Ectodermal cell (in vitro differentiated cells): Measurements from ENCODE around the gene RAB10.

ENCODE experiments used
- H3K27ac ChIP-seq: 2 replicates; pipeline ENCODE4 v1.7.0; 2013; ENCODE audit warnings: mild to moderate bottlenecking, low read depth, low read length; ENCODE audit not compliant: insufficient read depth, poor library complexity, severe bottlenecking
- H3K27me3 ChIP-seq: 2 replicates; pipeline ENCODE4 v1.7.0; 2013; ENCODE audit warnings: mild to moderate bottlenecking, low read length; ENCODE audit not compliant: insufficient read depth, control insufficient read depth, poor library complexity, severe bottlenecking
- H3K36me3 ChIP-seq: one replicate; pipeline ENCODE4 v1.7.0; 2013; ENCODE audit warnings: low read length; ENCODE audit not compliant: control insufficient read depth, insufficient read depth
- H3K4me1 ChIP-seq: one replicate; pipeline ENCODE4 v1.7.0; 2013; ENCODE audit warnings: low read length; ENCODE audit not compliant: control insufficient read depth, insufficient read depth
- H3K4me3 ChIP-seq: 2 replicates; pipeline ENCODE4 v1.7.0; 2013; ENCODE audit warnings: low read depth, low read length, control low read depth; ENCODE audit not compliant: insufficient read depth
- H3K9me3 ChIP-seq: 2 replicates; pipeline ENCODE4 v1.7.0; 2013; ENCODE audit warnings: mild to moderate bottlenecking, low read length, moderate library complexity; ENCODE audit not compliant: control insufficient read depth
- WGBS, 2 experiments: methylation state at CpG; one replicate each; pipeline ENCODE4 v1.1.7; 2013; ENCODE audit warnings: missing lambda C conversion rate in 2 of 2; 5-methylcytosine and 5-hydroxymethylcytosine counted together

RAB10 gene

GRCh38 chr2:26114151-26114550, 80.3 kb downstream of the RAB10 start:
- H3K36me3 ChIP-seq, result peaks cover 9% of the 10 kb centered on the region
- WGBS, 2 experiments, result 86 to 100% methylated on average over 1 to 2 of the region's 2 CpGs
- H3K4me1 ChIP-seq, result no peaks in the 10 kb centered on the region
- no peak overlapping the region for H3K27ac ChIP-seq
- no peaks in the 10 kb centered on the region for H3K27me3 ChIP-seq
- no peak overlapping the region for H3K4me3 ChIP-seq
- H3K9me3 ChIP-seq, result no peaks in the 10 kb centered on the region

- Histone ChIP-seq H3K27me3 (no peaks in the 10 kb centered on the region), H3K4me1 (no peaks in the 10 kb centered on the region), H3K36me3 (peaks cover 4% of the 10 kb centered on the region), H3K9me3 (no peaks in the 10 kb centered on the region), H3K4me3 (no peak overlapping the region), H3K27ac (no peak overlapping the region)
- 95 to 97% methylated on average over 4 of the region's 4 CpGs for WGBS, 2 experiments
Observed at GRCh38 chr2:26118682-26119081, 84.8 kb downstream of the RAB10 start.

- Histone ChIP-seq H3K4me3 (no peak overlapping the region), H3K27me3 (no peaks in the 10 kb centered on the region), H3K9me3 (no peaks in the 10 kb centered on the region), H3K36me3 (peaks cover 4% of the 10 kb centered on the region), H3K27ac (no peak overlapping the region), H3K4me1 (no peaks in the 10 kb centered on the region)
- 79 to 100% methylated on average over 1 of the region's 1 CpG for WGBS, 2 experiments
Observed at GRCh38 chr2:26119521-26119920, 85.6 kb downstream of the RAB10 start.

- H3K27ac ChIP-seq, result no peak overlapping the region
- peaks cover 4% of the 10 kb centered on the region for H3K36me3 ChIP-seq
- no peak overlapping the region for H3K4me3 ChIP-seq
- H3K4me1 ChIP-seq, result no peaks in the 10 kb centered on the region
- H3K27me3 ChIP-seq, result no peaks in the 10 kb centered on the region
- 92 to 93% methylated on average over 3 of the region's 3 CpGs for WGBS, 2 experiments
- H3K9me3 ChIP-seq, result no peaks in the 10 kb centered on the region
Observed at GRCh38 chr2:26122630-26123029, 88.7 kb downstream of the RAB10 start.

- Histone ChIP-seq H3K36me3 (peaks cover 4% of the 10 kb centered on the region), H3K4me3 (no peak overlapping the region), H3K4me1 (no peaks in the 10 kb centered on the region), H3K9me3 (no peaks in the 10 kb centered on the region), H3K27ac (no peak overlapping the region), H3K27me3 (no peaks in the 10 kb centered on the region)
- WGBS, 2 experiments, result 96% methylated on average over 5 of the region's 5 CpGs
Observed at GRCh38 chr2:26123426-26123825, 89.5 kb downstream of the RAB10 start.

GRCh38 chr2:26126074-26126473, 92.2 kb downstream of the RAB10 start:
- peaks cover 4% of the 10 kb centered on the region for H3K36me3 ChIP-seq
- no peak overlapping the region for H3K4me3 ChIP-seq
- H3K9me3 ChIP-seq, result no peaks in the 10 kb centered on the region
- no peaks in the 10 kb centered on the region for H3K27me3 ChIP-seq
- H3K27ac ChIP-seq, result no peak overlapping the region
- no peaks in the 10 kb centered on the region for H3K4me1 ChIP-seq
- 92% methylated on average over 4 of the region's 4 CpGs for WGBS, 2 experiments

GRCh38 chr2:26128176-26128575, 94.3 kb downstream of the RAB10 start:
- H3K27ac ChIP-seq, result no peak overlapping the region
- no peaks in the 10 kb centered on the region for H3K27me3 ChIP-seq
- H3K36me3 ChIP-seq, result peaks cover 4% of the 10 kb centered on the region
- no peaks in the 10 kb centered on the region for H3K4me1 ChIP-seq
- no peak overlapping the region for H3K4me3 ChIP-seq
- no peaks in the 10 kb centered on the region for H3K9me3 ChIP-seq
- 86% methylated on average over 7 to 8 of the region's 8 CpGs for WGBS, 2 experiments

- H3K36me3 ChIP-seq, result peaks cover 12% of the 10 kb centered on the region
- H3K27me3 ChIP-seq, result no peaks in the 10 kb centered on the region
- no peak overlapping the region for H3K4me3 ChIP-seq
- H3K9me3 ChIP-seq, result no peaks in the 10 kb centered on the region
- H3K27ac ChIP-seq, result no peak overlapping the region
- no peaks in the 10 kb centered on the region for H3K4me1 ChIP-seq
- WGBS, 2 experiments, result 95 to 97% methylated on average over 2 to 3 of the region's 3 CpGs
Observed at GRCh38 chr2:26130763-26131162, 96.9 kb downstream of the RAB10 start.

- peaks cover 12% of the 10 kb centered on the region for H3K36me3 ChIP-seq
- WGBS, 2 experiments, result 99% methylated on average over 3 of the region's 3 CpGs
- H3K9me3 ChIP-seq, result no peaks in the 10 kb centered on the region
- H3K4me3 ChIP-seq, result no peak overlapping the region
- peak overlapping the region; percentile 5 for H3K27ac ChIP-seq
- H3K27me3 ChIP-seq, result no peaks in the 10 kb centered on the region
- H3K4me1 ChIP-seq, result no peaks in the 10 kb centered on the region
Observed at GRCh38 chr2:26136451-26136850, 102.6 kb downstream of the RAB10 start.

GRCh38 chr2:26139269-26140183, 105.6 kb downstream of the RAB10 start:
- peaks cover 7% of the 10 kb centered on the region for H3K36me3 ChIP-seq
- H3K27ac ChIP-seq, result no peak overlapping the region
- no peak overlapping the region for H3K4me3 ChIP-seq
- H3K9me3 ChIP-seq, result no peaks in the 10 kb centered on the region
- H3K27me3 ChIP-seq, result no peaks in the 10 kb centered on the region
- 83 to 85% methylated on average over 12 of the region's 12 CpGs for WGBS, 2 experiments
- no peaks in the 10 kb centered on the region for H3K4me1 ChIP-seq
